Activated T-helper 9 cell treated with anti-CD3 and anti-CD28 coated beads, Interleukin-2, amount 50 U/mL, for 16 hours (primary cell): ENCODE measurements around the gene LBHD2.

Source experiments
- DNase-seq: peaks from one replicate; pipeline ENCODE4 v3.0.0-alpha.2; 2020; ENCODE audit warnings: low read depth

LBHD2 gene

GRCh38 chr14:103132381-103133209 lies 48.6 kb downstream of the LBHD2 start:
- no peak for DNase-seq

DNA sequence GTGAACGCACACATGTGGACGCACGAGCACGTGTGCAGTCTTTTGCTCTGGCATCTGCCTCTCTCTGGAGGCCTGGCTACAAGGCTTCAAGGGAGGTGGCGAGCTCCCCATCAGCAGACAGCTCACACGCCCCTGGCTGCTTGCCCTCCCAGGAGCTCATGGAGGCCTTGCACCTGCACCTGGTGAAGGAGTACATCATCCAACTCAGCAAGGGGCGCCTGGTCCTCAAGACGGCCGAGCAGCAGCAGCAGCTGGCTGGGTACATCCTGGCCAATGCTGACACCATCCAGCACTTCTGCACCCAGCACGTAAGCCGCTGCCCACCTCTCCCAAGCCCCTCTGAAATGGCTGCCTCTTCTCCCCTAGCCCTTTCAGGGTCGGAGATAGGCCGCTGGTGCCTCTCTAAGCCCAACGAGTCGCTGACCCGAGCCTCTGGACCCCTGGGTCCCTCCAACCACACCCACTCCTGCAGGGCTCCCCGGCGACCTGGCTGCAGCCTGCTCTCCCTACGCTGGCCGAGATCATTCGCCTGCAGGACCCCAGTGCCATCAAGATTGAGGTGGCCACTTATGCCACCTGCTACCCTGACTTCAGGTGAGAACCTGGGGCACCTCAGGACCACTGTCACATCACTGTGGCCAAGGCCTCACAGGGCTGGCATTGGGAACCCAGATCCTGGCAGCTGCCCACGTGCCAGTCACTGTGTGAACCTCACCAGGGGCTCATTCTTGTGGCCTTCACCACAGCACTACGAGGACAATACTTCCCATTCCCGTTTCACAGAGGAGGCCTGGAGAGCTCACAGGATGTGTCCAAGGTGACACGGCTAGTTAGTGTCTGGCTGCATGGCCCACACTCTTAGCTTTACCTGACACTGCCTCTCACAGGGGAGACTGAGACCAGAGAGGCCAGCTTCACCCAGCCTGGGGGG lies 49.5 kb downstream of the LBHD2 start:
- DNase-seq, result no peak

GRCh38 chr14:103134405-103134804 lies 50.4 kb downstream of the LBHD2 start:
- no peak for DNase-seq

- no peak for DNase-seq
These were observed 50.9 kb downstream of the LBHD2 start for GRCh38 chr14:103134919-103135318.

DNA sequence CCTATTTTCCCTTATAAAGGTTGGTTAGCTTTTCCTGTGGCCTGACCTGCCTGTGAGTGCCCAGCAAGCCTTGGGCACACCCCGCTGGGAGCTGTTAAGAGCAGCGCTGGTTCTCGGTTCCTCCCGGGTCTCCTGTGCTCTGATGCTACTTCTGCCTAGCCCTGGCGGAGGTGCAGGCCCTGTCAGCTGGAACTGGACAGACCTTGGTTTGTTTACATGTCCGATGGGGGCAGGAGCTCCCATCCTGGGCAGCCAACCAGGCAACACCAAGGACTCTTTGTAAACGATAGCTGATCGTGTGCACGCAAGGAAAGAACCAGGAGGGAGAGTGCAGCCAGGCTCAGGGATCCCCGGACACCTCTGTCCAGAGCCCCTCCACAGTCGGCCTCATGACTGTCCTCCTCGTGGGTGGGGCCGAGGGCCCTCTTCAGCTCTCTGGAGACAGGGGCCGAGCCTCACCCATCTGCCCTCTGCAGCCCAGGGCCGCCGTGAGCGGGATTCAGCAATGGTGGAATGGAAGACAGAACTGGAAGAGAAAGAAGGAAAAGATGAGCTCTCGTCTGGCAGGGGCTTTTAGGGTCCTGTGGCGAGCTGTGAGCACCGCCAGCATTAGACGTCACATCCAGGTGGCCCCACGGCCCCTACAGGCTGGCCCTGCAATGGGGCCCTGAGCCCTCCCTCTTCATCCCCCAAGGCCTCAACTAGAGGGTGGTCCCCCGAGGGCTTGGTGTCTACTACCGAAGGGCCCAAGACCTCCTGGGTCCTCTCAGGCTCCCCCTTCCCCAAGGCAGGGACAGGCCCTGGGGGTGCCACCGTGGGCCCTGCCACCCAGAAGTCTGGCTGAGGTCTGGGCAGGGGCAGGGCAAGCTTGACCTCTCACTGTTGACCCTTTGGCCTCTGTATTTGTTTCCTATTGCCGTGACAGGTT lies 51.6 kb downstream of the LBHD2 start:
- no peak for DNase-seq

- DNase-seq, result no peak
These were observed 52.6 kb downstream of the LBHD2 start for GRCh38 chr14:103136388-103137271.

DNA sequence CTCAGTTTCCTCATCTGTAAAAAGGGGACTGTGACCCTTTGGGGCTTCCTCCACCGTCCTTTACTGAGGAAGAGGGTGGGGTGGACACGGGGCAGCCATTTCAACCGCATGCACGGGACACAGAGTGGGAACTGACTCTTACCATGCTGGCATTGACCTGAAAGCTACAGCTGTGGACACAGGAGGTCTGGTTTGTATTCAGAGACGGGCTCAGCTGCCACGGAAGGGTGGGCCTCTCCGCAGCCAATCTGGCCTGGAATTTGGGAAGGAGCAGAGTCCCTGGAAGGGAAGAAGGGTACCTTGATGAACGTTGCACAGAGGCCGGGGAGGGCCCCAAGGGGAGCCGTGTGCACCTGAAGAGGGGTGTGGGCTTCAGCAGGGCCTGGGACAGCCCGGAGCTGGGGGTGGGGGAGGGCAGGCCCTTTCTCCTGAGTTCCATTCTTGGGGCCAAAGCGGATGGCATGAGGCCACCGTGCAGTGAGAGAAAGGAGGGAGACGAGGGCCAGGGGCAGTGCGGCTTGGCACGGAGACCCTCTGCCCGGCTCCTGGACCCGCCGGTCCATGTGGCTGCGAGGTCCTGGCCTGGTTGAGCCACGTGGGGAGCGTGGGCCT lies 53.8 kb downstream of the LBHD2 start:
- DNase-seq, result no peak

DNA sequence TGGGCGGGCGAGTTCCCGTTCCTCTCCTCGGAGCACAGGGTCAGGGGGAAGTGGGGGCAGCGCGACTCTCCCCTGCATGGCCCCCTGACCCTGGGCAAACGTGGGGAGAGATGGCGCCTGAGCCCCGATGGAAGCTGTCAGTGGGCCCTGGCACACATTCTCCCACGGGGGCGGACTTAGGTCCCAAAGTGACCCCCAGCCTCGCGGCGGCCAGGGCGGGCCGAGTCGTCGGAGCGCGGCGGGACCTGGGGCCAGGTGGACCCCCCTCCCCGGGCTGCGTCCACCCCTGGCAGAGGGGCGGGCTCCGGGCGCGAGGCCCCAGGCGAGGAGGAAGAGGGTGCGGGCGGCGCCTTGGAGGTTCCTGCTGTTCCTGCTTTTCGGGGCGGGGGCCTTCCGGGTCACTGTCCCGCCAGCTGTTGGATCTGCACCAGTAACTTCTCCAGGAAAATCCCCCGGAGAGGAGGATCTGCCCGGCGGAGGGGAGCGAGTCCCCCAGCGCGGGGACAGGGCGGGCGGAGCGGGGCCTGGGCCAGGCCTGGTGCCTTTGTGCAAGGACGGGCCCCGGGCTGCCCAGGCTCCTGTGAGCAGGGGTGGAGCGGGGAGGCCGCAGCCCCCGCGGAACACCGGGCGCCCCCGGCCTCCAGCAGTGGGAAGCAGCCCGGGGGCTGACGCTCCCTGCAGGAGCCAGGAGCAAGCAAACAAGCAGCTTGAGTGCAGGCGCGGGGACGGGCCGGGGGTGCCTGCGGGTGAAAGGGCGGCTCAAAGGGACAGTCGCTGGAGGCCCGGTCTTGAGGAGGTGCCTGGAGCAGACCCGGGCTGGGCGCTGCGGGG lies 54.5 kb downstream of the LBHD2 start:
- no peak for DNase-seq

DNA sequence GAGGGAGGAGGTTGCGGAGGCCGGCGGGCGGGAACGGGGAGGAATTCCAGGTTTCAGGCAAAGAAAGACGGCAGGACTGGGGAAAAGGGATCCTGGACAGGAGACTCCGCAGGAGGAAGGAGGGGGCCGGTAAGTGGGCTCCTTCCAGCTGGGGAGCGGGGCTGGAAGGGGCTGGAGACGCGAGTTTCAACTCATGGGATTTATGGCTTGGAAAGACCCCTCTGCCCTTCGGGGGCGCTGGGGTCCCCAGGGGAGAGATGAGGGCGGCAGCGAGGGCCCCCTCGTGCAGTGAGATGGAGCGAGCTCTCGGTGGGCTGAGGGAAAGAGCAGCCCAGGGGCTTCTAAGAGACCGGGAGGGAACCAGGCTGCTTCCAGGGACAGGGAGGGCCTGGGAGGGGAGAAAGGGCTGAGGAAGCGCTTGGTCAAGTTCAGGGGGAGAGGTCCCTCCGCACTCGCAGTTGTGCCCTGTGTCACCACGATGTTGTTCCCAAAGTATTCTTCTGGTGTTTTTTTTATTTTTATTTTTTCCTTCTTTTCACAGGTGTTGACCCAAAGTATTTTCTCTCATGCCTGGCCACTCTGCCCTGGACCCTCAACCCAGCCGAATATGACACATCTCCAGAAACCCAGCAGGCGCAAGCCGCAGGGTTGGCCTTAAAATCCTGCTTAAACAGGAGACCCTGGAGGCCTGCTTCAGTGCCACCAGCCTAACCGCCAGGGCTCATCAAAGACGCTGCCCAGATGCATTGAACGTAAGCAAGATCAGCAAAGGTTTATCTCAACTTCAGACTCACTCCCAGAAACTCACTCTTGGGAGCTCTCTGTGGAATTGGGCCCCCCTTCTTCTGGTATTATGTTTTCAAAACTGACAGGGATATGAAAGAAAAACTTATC lies 55.4 kb downstream of the LBHD2 start:
- no peak for DNase-seq
